Natural killer cell (primary cell): ENCODE results near the gene DPYD. TPM values are rescaled to one million over a fixed set of nuclear protein-coding genes. Genes with fewer than 3 reads are reported as not detected.

Experiments used
- ATAC-seq, 3 donors: fragments of 150-1000 bp in 2 of 3; fragments of 200-7000 bp in 1 of 3; cut with Tn5 transposase; 1 replicate in 1 of 3; 2 replicates in 2 of 3; pipeline ENCODE4 v1.10.0; 2021; ENCODE audit warnings: mild to moderate bottlenecking in 2 of 3, moderate library complexity in 2 of 3
- DNase-seq, 2 donors: peaks; one replicate each; pipeline versions ENCODE4 v3.0.0 to v3.0.0-alpha.2; 2013 to 2021; ENCODE audit warnings: mixed read lengths in 1 of 2
- H3K27ac ChIP-seq: one replicate; pipeline ENCODE4 v1.5.1; 2013; ENCODE audit warnings: mild to moderate bottlenecking, low read length
- H3K27me3 ChIP-seq: one replicate; pipeline ENCODE4 v1.6.1; 2013; ENCODE audit warnings: low read length; ENCODE audit not compliant: control insufficient read depth, insufficient read depth
- H3K36me3 ChIP-seq: one replicate; pipeline ENCODE4 v1.6.1; 2013; ENCODE audit warnings: low read length; ENCODE audit not compliant: control insufficient read depth, insufficient read depth
- H3K4me1 ChIP-seq: one replicate; pipeline ENCODE4 v1.6.1; 2013; ENCODE audit warnings: low read length; ENCODE audit not compliant: control insufficient read depth, insufficient read depth
- H3K4me3 ChIP-seq: one replicate; pipeline ENCODE4 v1.5.1; 2013; ENCODE audit warnings: low read length
- H3K9me3 ChIP-seq: one replicate; pipeline ENCODE4 v1.6.1; 2013; ENCODE audit warnings: low read length; ENCODE audit not compliant: control insufficient read depth, insufficient read depth
- H3K27ac Mint-ChIP-seq, 2 donors: one replicate each; pipeline ENCODE4 v1.8.0; 2022; ENCODE audit warnings: mild to moderate bottlenecking in 2 of 2, mixed read lengths in 2 of 2, moderate library complexity in 1 of 2
- H3K27me3 Mint-ChIP-seq, 2 donors: one replicate each; pipeline ENCODE4 v1.8.0; 2022; ENCODE audit warnings: low read depth in 2 of 2, mixed read lengths in 2 of 2
- H3K36me3 Mint-ChIP-seq: one replicate; pipeline ENCODE4 v1.8.0; 2022; ENCODE audit warnings: mixed read lengths
- H3K4me1 Mint-ChIP-seq, 2 donors: one replicate each; pipeline ENCODE4 v1.8.0; 2022; ENCODE audit warnings: mixed read lengths in 2 of 2
- H3K4me3 Mint-ChIP-seq: one replicate; pipeline ENCODE4 v1.8.0; 2022; ENCODE audit warnings: mild to moderate bottlenecking, moderate library complexity, mixed read lengths
- H3K9me3 Mint-ChIP-seq, 2 donors: one replicate each; pipeline ENCODE4 v1.8.0; 2022; ENCODE audit warnings: mixed read lengths in 2 of 2
- CTCF ChIP-seq: fragments of 200-600 bp; IDR thresholded peaks from one replicate; pipeline ENCODE4 v1.8.0; 2022; ENCODE audit warnings: antibody characterized with exemption
- WGBS: methylation state at CpG from one replicate; pipeline ENCODE4 v1.1.7; 2013; ENCODE audit warnings: missing lambda C conversion rate; ENCODE audit not compliant: insufficient coverage; 5-methylcytosine and 5-hydroxymethylcytosine counted together
- intact Hi-C: fragments of 100-400 bp; cut with micrococcal nuclease; formaldehyde crosslinking; loops from one replicate; pipeline ENCODE4 v1.14.2; 2022
- total RNA-seq, 4 donors: library from RNA; stranded (reverse); fragments of 120-200 nt in 1 of 4; gene quantifications; one replicate each; pipeline versions ENCODE4 v1.2.3 to v1.2.4, GENCODE V29; 2013 to 2022

DPYD gene
- total RNA-seq, 3 donors from 2014 or later (not counting 1 experiment from before 2014, with no cell fraction given): 56.6 to 66.7 (median 56.9) TPM

- H3K4me1 Mint-ChIP-seq: no peaks in the 10 kb centered on the region
- ATAC-seq (no peak), DNase-seq (no peak)
- H3K9me3 Mint-ChIP-seq: no peaks in the 10 kb centered on the region
- Histone ChIP-seq H3K27me3 (no peaks in the 10 kb centered on the region), H3K4me3 (no peak overlapping the region), H3K4me1 (no peaks in the 10 kb centered on the region), H3K36me3 (no peaks in the 10 kb centered on the region), H3K9me3 (no peaks in the 10 kb centered on the region), H3K27ac (no peak overlapping the region)
- H3K36me3 Mint-ChIP-seq: peaks cover 13% of the 10 kb centered on the region
- intact Hi-C loops: no loop called here
- no peaks in the 10 kb centered on the region for H3K27me3 Mint-ChIP-seq
- no peak overlapping the region for H3K27ac Mint-ChIP-seq
- TF ChIP-seq CTCF: no peak
- no peak overlapping the region for H3K4me3 Mint-ChIP-seq
Measured at GRCh38 chr1:97151651-97152050, 769.2 kb downstream of the DPYD start.

GRCh38 chr1:97145321-97145956 lies 775.4 kb downstream of the DPYD start:
- Mint-ChIP-seq H3K4me1 (no peaks in the 10 kb centered on the region), H3K9me3 (no peaks in the 10 kb centered on the region), H3K27me3 (no peaks in the 10 kb centered on the region), H3K4me3 (no peak overlapping the region), H3K27ac (no peak overlapping the region), H3K36me3 (no peaks in the 10 kb centered on the region)
- 91% methylated on average over 6 of the region's 6 CpGs for WGBS
- no peaks in the 10 kb centered on the region for H3K9me3 ChIP-seq
- no peak overlapping the region for H3K4me3 ChIP-seq
- H3K27me3 ChIP-seq: no peaks in the 10 kb centered on the region
- no peak overlapping the region for H3K27ac ChIP-seq
- intact Hi-C loops: no loop called here
- no peaks in the 10 kb centered on the region for H3K36me3 ChIP-seq
- no peak for DNase-seq
- TF ChIP-seq CTCF: no peak
- no peaks in the 10 kb centered on the region for H3K4me1 ChIP-seq
- ATAC-seq: no peak

- no peak overlapping the region for H3K4me3 Mint-ChIP-seq
Measured at GRCh38 chr1:97144527-97144926, 776.3 kb downstream of the DPYD start.

More at GRCh38 chr1:97144527-97144926, 776.3 kb downstream of the DPYD start:
- Mint-ChIP-seq H3K36me3 (no peaks in the 10 kb centered on the region), H3K4me1 (no peaks in the 10 kb centered on the region), H3K27me3 (no peaks in the 10 kb centered on the region), H3K27ac (no peak overlapping the region), H3K9me3 (no peaks in the 10 kb centered on the region)
- Histone ChIP-seq H3K4me3 (no peak overlapping the region), H3K27ac (no peak overlapping the region), H3K36me3 (no peaks in the 10 kb centered on the region), H3K4me1 (no peaks in the 10 kb centered on the region), H3K27me3 (no peaks in the 10 kb centered on the region), H3K9me3 (no peaks in the 10 kb centered on the region)
- DNase-seq (no peak), ATAC-seq (no peak)
- intact Hi-C loops: no loop called here
- no peak for TF ChIP-seq CTCF
